HG02610 (cell line): Measurements from ENCODE around the gene SLC27A1.
"Not testable (repeated sequence)": the region's sequence is repeated elsewhere in the genome, so short reads cannot be mapped to it uniquely, and the experiment has no call there.

Experiments used
- ATAC-seq: cut with Tn5 transposase; IDR thresholded peaks from one replicate; pipeline ENCODE4 v1.9.1; 2021; ENCODE audit warnings: mild to moderate bottlenecking, moderate library complexity; ENCODE audit not compliant: unreplicated experiment

The SLC27A1 gene

GRCh38 chr19:17510220-17510993 is 40.1 kb downstream of the SLC27A1 start:
- no peak for ATAC-seq

GRCh38 chr19:17511724-17512573 is 41.6 kb downstream of the SLC27A1 start:
- ATAC-seq: peak; percentile 47

- no peak for ATAC-seq
These were observed 42.2 kb downstream of the SLC27A1 start for GRCh38 chr19:17512574-17512939.

DNA sequence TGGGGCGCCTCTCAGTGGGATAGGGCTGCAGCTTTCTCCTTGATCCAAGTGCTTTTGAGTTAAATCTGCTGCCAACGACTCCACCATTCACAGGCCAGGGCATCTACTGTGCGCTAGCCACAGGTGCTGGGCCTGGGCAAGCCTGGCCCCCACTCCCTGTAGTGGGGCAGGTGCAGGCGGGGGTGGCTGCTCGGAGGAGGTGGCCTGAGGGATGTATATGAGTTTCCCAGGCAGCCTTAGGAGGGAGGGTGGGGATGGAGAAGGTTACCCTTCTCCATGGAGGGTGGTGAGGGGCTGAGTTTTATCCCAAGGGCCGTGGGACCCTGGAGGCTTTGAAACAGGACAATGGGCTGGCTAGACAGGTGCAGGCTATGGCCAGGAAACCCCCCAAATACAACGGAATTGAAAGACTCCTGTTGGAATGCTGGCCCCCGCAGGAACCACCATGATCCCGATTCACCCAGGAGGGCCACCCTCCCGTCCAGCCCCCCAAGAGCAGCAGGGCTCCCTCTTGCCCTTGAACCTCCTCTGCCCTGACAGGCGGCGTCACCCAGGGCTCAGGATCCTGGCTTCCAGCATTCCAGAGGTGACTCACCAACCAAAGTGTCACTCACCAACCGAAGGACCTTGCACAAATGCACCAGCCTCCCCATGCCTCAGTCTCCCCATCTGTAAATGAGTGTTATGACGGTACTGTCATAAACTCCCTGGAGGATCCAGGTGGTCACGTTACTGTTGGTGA is 45.3 kb downstream of the SLC27A1 start:
- no peak for ATAC-seq

DNA sequence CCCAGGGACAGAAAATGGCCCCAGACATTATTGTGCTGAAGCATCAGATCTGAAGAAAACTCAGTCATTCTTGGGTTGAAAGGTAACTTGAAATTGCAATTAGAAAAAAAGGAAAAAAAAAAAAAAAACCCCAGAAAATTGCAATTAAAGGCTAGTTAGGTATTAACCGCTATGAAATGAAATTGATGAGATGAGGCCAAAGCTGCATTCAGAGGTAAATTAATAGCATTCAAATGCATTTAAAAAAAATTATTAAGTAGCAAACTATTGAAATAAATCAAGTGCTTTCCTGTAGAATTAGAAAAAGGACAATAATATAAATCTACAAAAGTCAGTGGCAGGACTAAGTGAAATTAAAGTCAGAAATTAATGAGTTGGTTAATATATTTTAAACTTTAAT is 47.6 kb downstream of the SLC27A1 start:
- no peak for ATAC-seq

- ATAC-seq: not testable (repeated sequence)
These were observed 48.3 kb downstream of the SLC27A1 start for GRCh38 chr19:17518654-17519053.

GRCh38 chr19:17519967-17520366 is 49.6 kb downstream of the SLC27A1 start:
- ATAC-seq: no peak

DNA sequence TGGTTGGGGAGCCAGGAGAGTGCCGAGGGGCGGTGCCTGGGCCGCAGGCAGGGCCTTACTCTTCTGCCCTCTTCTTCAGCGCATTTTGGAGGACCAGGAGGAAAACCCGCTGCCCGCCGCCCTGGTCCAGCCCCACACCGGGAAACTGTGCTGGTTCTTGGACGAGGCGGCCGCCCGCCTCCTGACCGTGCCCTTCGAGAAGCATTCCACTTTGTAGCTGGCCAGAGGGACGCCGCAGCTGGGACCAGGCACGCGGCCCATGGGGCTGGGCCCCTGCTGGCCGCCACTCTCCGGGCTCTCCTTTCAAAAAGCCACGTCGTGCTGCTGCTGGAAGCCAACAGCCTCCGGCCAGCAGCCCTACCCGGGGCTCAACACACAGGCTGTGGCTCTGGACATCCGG is 50.5 kb downstream of the SLC27A1 start:
- ATAC-seq: no peak

- peak; percentile 82 for ATAC-seq
These were observed 52.9 kb downstream of the SLC27A1 start for GRCh38 chr19:17522988-17523872.

- ATAC-seq: no peak
These were observed 54.3 kb downstream of the SLC27A1 start for GRCh38 chr19:17524651-17525050.

DNA sequence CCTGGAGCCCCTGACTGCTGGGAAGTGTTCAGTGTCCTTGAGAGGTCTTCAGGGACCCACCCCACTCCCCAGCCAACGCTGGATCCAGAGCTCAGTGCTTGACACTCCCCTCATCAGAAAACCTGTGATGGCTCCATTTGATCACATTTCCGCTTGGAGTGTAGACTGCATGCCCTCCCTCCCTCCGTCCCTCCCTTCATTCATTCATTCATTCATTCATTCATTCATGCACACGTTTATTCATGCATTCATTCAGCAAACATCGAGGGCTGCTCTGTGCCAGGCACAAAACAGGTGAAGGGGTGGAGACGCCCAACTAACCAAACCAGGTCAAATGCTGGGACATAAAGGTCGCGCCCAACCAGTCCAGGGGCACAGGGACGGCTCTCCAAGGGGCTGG is 54.8 kb downstream of the SLC27A1 start:
- no peak for ATAC-seq

DNA sequence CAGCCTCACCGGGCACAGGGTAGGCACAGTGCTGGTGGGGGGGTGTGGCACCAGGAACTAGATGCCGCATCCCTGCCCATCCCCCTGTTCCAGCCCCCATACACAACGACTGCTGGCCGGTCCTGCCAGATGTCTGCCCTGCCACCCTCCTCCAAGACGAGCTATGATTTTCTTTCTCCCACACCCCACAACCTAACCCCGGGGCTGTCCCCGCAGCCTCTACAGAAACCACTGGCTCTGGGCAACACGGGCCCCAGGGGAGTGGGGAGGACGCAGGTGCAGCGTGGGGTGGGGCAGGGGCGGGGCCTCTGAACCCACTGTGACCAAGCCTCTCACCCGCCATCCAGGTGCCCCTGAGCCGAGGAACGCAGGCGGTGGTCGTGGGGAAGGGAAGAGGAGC is 56.6 kb downstream of the SLC27A1 start:
- ATAC-seq: no peak

DNA sequence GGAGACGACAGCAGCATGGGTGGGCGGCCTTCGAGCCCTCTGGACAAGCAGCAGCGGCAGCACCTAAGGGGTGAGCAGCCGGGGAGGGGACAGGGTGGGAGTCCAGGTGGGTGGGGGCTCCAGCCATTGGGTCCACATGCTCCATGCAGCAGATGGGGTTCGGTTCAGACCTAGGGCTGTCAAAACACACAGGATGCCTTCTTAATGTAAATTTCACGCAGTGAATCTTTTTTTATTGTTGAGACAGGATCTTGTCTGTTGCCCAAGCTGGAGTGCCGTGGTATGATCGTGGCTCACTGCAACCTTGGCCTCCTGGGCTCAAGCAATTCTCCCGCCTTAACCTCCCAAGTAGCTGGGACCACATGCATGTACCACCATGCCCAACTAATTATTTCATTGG is 57.0 kb downstream of the SLC27A1 start:
- ATAC-seq: no peak

GRCh38 chr19:17528610-17529009 is 58.3 kb downstream of the SLC27A1 start:
- ATAC-seq: no peak

DNA sequence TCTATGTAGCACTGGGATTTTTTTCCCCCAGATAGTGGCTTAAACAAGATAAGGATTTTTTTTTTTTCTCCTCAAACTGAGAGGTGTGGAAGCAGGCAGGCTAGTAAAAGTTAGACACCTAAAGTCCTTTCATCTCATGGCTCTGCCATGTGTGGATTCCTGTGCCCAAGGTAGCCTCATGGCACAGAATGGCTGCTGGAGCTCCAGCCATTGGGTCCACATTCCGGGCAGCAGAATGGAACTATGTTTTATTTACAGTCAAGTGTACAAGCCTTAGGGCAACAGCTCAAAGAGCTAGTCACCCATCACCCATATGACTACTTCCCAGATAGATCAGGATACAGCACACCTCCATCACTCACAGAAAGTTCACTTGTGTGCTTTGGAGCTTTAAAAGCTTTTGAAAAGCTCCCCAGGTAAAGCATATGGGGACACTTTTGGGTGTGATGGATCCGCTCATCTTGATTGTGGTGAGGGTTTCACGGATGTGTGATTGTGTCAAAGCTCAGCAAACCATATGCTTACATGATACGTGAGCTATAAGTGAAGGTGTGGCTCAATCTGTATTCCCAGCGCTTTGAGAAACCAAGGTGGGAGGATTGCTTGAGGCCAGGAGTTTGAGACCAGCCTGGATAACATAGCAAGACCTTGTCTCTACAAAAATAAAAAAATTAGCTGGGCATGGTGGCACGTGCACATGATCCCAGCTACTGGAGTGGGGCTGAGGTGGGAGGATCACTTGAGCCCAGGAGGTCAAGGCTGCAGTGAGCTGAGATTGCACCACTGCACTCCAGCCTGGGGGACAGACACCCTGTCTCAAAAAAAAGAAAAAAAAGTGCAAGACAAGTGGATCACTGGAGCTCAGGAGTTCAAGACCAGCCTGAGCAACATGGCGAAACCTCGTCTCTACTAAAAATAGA is 59.2 kb downstream of the SLC27A1 start:
- ATAC-seq: no peak

GRCh38 chr19:17530586-17530985 is 60.3 kb downstream of the SLC27A1 start:
- no peak for ATAC-seq

DNA sequence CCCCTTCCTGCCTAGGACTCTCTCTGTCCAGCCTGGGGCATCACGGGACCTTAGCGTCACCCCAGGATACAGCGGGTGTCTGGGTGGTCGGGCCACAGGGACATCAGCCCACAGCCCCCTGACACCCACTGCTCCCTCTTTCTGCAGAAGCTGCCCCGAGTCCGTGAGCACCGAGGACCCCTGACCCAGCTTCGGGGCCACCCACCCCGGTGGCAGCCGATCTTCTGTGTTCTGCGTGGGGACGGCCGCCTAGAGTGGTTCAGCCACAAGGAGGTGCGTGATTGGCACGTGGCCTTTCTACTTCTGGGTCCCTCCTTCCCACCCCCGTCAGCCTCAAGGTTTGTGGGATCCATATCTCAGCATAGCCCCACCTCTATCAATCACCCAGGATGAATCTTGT is 61.8 kb downstream of the SLC27A1 start:
- no peak for ATAC-seq

- no peak for ATAC-seq
These were observed 62.2 kb downstream of the SLC27A1 start for GRCh38 chr19:17532557-17532956.

GRCh38 chr19:17534767-17535166 is 64.4 kb downstream of the SLC27A1 start:
- ATAC-seq: no peak
